Measurements from ENCODE around the gene NFIB. TPM values are rescaled to one million over a fixed set of nuclear protein-coding genes. Genes with fewer than 3 reads are reported as not detected.

NFIB gene
- polyA plus RNA-seq, 2 of the 4 experiments (the other 2 are of a cell fraction): 10.7 to 21.7 TPM

GRCh38 chr9:14203356-14204056 is 110.4 kb downstream of the NFIB start:
- Histone ChIP-seq H3K27ac (peak overlapping the region in 1 of 2 experiments; percentile 35; a peak in 2 of 6 replicates), H3K4me2 (no peak overlapping the region), H3K4me3 (no peak overlapping the region), H3K9me3 (no peaks in the 10 kb centered on the region), H3K4me1 (peaks cover 53% of the 10 kb centered on the region)
- ATAC-seq: no peak
- no peak for FAIRE-seq
- POLR2A ChIA-PET: no interaction called here
- TF ChIP-seq RARB (CRISPR knock-in tag; IDR thresholded peaks at IDR 0.05): no peak
- TF ChIP-seq FOXS1 (CRISPR knock-in tag; IDR thresholded peaks at IDR 0.05): no peak
- TF ChIP-seq ELK1 (IDR thresholded peaks at IDR 0.05; ENCODE audit: low read depth, low read length): no peak
- peak; percentile 82 for TF ChIP-seq MAFK (IDR thresholded peaks at IDR 0.05; ENCODE audit: partially characterized antibody)
- CTCF ChIA-PET: interaction anchor here (1.1 to 1.5 kb wide), 2 partner anchors 18 to 77 kb away, joined by 3 to 5 read pairs; no protein-coding TSS in a partner anchor
- DNase-seq (ENCODE audit: low read depth in 1 of 2, low spot score in 1 of 2): no peak
- 90% methylated on average over 12 of the region's 12 CpGs for WGBS (ENCODE audit: missing lambda C conversion rate)

GRCh38 chr9:14198841-14199455 is 115.0 kb downstream of the NFIB start:
- POLR2A ChIA-PET: no interaction called here
- CTCF ChIA-PET: interaction anchor here (0.8 to 1.6 kb wide), 5 partner anchors 13 to 123 kb away, joined by 3 to 6 read pairs (median 4); no protein-coding TSS in a partner anchor
- WGBS (ENCODE audit: missing lambda C conversion rate): 75% methylated on average over 6 of the region's 6 CpGs
- TF ChIP-seq CHD2 (IDR thresholded peaks at IDR 0.05; ENCODE audit: low read length, partially characterized antibody) (no peak), FOXS1 (CRISPR knock-in tag; IDR thresholded peaks at IDR 0.05) (no peak), HMGXB4 (CRISPR knock-in tag; IDR thresholded peaks at IDR 0.05; ENCODE audit: borderline replicate concordance) (no peak), RFX5 (IDR thresholded peaks at IDR 0.05) (no peak)
- ATAC-seq (peak in 1 of 2 experiments; percentile 51; a peak in 2 of 6 replicates), DNase-seq (ENCODE audit: low read depth in 1 of 2, low spot score in 1 of 2) (no peak), FAIRE-seq (no peak)
- Histone ChIP-seq H3K4me2 (peak overlapping the region; percentile 17; the same call in 1 of the 3 replicates), H3K27ac (peak overlapping the region in 1 of 2 experiments; percentile 28; a peak in 2 of 6 replicates), H3K4me1 (peaks cover 21% of the 10 kb centered on the region; the same call in 2 of the 3 replicates), H3K9me3 (no peaks in the 10 kb centered on the region), H3K4me3 (no peak overlapping the region)

DNA sequence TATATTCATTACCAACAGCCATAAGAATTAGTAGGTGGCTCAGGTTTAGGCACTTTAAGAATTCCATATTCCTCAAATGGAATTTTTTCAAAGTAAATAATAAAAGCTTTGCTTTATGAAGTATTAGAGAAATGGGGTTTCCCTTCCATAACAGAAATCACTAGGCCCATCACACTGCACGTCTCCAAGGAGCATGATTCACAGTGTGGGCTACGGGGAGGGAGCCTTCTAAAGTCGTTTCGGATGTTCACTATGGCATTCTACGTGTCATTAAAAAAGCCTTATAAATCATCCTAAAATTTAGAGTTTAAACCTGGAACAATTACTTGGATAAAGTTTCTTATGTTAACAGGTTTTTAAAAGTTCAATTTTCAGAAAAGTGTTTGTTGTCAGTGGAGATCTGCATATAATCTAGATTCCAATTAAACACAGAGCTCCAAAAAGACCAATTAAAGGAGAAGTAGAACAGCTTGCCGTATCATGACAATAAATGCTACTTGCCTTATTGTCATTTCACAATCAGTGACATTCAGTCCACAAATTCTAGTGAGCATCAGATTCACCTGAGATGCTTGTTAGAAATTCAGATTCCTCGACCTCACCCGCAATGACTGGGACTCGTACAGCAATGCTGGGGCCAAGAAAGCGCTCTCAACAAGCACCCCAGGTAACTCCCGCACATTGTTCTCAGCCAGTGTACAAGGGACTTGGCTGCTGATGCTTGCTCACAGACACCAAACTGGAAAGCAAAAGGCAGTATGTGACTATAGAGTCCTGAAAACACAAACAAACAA is 115.7 kb downstream of the NFIB start:
- ChIA-PET POLR2A (interaction anchor here (1.6 kb wide), 1 partner anchor 116 kb away, joined by 7 read pairs; no protein-coding TSS in a partner anchor), CTCF (interaction anchor here (1.3 to 1.4 kb wide), 2 partner anchors 12 to 17 kb away, joined by 3 to 6 read pairs; no protein-coding TSS in a partner anchor)
- Histone ChIP-seq H3K4me2 (no peak overlapping the region), H3K9me3 (no peaks in the 10 kb centered on the region), H3K4me1 (peaks cover 16% of the 10 kb centered on the region; the same call in 2 of the 3 replicates), H3K27ac (peak overlapping the region in 1 of 2 experiments; percentile 28; a peak in 1 of 6 replicates), H3K4me3 (no peak overlapping the region)
- no peak for DNase-seq (ENCODE audit: low read depth in 1 of 2, low spot score in 1 of 2)
- TF ChIP-seq NFE2L2 (conservative IDR thresholded peaks at IDR 0.05; ENCODE audit: low read length) (no peak), JUN (IDR thresholded peaks at IDR 0.05) (no peak), FOXS1 (CRISPR knock-in tag; IDR thresholded peaks at IDR 0.05) (no peak), BHLHE40 (IDR thresholded peaks at IDR 0.05; ENCODE audit: low read depth, low read length) (no peak), CBX8 (IDR thresholded peaks at IDR 0.05) (no peak)
- WGBS (ENCODE audit: missing lambda C conversion rate): 86% methylated on average over 11 of the region's 11 CpGs
- ATAC-seq: no peak; a peak in 1 of 6 replicates
- no peak for FAIRE-seq

GRCh38 chr9:14197325-14197858 is 116.5 kb downstream of the NFIB start:
- Histone ChIP-seq H3K4me2 (no peak overlapping the region), H3K4me1 (peaks cover 16% of the 10 kb centered on the region; the same call in 2 of the 3 replicates), H3K27ac (no peak overlapping the region), H3K4me3 (no peak overlapping the region), H3K9me3 (no peaks in the 10 kb centered on the region)
- ATAC-seq (no peak), FAIRE-seq (no peak), DNase-seq (ENCODE audit: low read depth in 1 of 2, low spot score in 1 of 2) (no peak)
- POLR2A ChIA-PET: interaction anchor here (1.6 kb wide), 1 partner anchor 117 kb away, joined by 7 read pairs; no protein-coding TSS in a partner anchor
- TF ChIP-seq HDAC2 (IDR thresholded peaks at IDR 0.05) (no peak), RFX5 (IDR thresholded peaks at IDR 0.05) (no peak), MAFK (IDR thresholded peaks at IDR 0.05; ENCODE audit: partially characterized antibody) (peak; percentile 84)
- WGBS (ENCODE audit: missing lambda C conversion rate): 93% methylated on average over 4 of the region's 4 CpGs
- CTCF ChIA-PET: interaction anchor here (1.0 to 1.4 kb wide), 3 partner anchors 11 to 16 kb away, joined by 3 to 6 read pairs (median 4); no protein-coding TSS in a partner anchor

All from A549 (cell line).